ENCODE results near the gene CALHM5.

The CALHM5 gene

DNA sequence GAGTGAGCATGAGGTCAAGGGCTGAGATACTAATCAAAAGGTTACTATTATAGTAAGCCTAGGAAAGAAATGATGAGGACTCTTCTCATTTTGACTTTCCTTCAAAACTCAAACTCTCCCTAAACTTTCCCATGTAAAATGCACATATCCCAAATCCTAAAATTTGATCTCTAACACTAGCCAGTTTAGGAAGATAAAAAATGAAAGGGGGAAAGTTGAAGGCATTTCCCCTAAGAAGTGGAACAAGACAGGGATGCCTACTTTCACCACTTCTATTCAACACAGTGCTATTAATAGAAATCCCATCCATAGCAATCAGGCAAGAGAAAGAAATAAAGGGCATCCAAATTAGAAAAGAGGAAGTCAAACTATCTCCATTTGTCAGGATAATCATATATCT lies 2.9 kb upstream of the CALHM5 start:
- DNase-seq: no peak

DNA sequence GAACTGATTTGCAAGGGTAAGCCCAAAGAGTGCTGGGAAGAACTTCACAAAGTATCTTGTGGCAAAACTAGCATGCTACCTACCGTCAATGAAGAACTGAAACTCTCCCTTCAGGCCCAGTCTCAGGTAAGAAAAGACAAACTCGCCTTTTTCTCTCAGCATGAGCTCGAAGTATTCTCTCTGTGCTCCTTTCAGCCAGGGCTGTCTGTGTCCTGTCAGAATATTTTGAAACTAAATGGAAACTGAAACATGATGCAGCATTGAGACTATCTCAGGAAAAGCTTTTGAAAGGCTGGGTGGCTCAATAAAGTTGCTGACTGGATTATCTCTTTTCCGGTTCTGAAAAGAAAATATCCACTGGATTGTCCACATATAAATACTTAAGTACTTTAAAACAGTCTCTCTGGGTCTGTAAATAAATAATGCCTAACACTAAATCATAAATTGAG lies 696 bp downstream of the CALHM5 start:
- peak in 1 of 56 donors; percentile 3 for DNase-seq

DNA sequence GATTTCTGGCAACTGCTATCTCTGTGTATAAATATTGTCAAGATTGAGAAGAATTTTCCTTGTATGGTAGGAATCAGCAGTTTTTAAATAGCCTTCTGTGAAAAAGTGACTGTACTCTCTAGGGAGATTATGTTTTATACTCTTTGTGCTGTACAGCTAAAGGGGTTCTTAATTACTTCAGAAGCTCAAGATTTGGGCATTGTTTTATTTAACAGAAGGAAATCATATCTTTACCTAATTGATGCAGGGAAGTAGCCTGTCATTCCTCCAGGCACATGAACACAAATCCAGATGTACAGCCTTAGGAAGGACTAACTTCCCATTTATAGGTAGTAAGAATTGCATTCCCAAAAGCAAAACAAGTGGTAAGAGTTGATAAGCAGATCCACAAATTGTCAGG lies 1.3 kb downstream of the CALHM5 start:
- no peak for DNase-seq

DNA sequence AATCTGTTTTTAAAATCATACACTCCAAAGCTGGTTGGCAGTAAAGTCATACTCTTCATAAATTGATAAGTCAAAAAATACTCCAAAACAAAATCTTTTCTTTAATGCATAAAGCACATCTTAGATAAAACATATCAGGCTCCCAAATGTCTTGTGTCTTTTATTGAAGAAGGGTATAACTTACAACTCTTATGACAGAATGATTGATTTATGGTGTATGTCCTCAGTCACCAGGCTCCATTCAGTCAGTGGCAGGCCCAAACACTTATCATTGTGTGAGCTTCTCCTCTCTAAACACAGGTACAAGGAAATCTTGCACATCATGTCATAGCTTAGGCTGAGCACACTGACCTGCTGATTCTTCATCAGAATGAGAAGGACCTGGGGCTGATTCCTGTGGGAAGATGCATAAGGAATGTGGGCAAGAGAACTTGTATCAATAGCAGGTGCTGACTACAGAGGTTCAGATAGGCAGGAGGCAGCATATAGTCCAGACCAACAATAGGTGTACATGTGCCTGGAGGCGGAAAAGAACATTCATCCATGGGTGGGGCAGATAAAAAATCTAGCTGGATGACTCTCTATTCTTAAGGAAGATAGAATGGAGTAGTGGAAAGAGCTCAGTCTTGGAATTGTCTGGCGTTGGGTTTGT lies 1.9 kb downstream of the CALHM5 start:
- no peak for DNase-seq

- DNase-seq: no peak
Measured at GRCh38 chr6:116514111-116514510, 2.7 kb downstream of the CALHM5 start.

GRCh38 chr6:116515141-116515540 lies 3.7 kb downstream of the CALHM5 start:
- DNase-seq: no peak

GRCh38 chr6:116518621-116519368 lies 7.4 kb downstream of the CALHM5 start:
- DNase-seq: peak in 1 of 56 donors; percentile 51

- DNase-seq: no peak
Measured at GRCh38 chr6:116522896-116523295, 11.5 kb downstream of the CALHM5 start.

DNA sequence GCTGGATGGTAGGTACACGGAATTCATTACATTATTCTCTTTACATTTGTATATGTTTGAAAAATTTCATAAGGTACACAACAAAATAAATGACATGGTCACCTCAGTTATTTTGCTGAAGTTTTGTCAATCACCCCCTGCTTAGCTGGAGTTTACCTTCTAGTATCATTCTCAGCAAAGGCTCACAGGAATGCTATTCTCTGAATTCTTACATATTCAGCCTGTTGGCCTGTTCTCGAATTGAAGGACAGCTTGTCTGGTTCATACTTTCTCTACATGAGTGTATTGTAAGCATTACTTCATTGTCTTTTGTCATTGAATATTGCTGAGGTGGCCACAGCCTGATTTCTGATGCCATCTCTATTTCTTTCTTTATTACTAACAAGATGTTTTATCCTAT lies 12.8 kb downstream of the CALHM5 start:
- DNase-seq: no peak

GRCh38 chr6:116528133-116528532 lies 16.7 kb downstream of the CALHM5 start:
- DNase-seq: no peak

GRCh38 chr6:116528780-116529179 lies 17.3 kb downstream of the CALHM5 start:
- DNase-seq: no peak

DNA sequence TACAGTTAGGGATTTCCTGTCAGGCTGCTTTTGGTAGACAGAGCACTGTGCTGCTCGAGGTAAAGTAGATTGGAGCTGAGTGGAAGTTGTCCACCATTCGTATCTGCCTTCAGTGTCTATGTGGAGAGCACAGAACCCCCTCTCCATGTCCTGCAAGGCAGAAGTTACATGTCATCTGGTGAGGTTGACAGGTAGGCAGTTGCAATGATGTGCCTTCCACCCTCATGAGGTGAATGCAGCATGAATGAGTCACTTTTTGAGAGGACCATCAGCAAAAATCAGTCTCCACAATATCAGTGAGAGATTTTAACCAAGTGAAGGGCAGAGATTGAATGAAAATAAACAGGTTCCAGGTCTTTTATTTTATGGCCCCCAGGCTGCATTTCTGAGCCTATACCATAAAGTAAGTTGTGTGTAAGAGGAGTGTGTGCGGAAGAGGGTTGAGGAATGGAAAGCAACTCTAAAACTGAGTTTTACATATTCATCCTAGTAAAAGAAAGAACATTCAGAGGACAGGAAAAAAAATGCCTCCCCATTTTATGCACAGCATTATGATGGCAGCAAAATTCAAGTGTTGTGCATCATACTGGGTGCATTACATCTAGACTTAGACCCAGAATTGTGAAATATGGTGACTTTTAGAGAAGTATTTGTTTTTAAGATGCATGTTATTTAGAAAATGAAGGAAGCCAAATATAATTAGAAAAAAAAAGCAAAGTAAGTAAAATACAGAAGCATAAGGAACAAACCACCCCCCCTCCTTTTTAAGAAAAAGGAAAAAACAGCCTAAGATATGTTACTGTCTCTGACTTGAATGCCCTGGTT lies 18.2 kb downstream of the CALHM5 start:
- DNase-seq: no peak

GRCh38 chr6:116530436-116530835 lies 19.0 kb downstream of the CALHM5 start:
- no peak for DNase-seq

- DNase-seq: peak in 20 of 56 donors; percentile 2 to 59 (median 16)
Measured at GRCh38 chr6:116531675-116532570, 20.5 kb downstream of the CALHM5 start.

GRCh38 chr6:116533233-116533957 lies 22.0 kb downstream of the CALHM5 start:
- no peak for DNase-seq

GRCh38 chr6:116535109-116535508 lies 23.7 kb downstream of the CALHM5 start:
- DNase-seq: no peak

- peak in 3 of 56 donors; percentile 2 to 5 (median 5) for DNase-seq
Measured at GRCh38 chr6:116536216-116536621, 24.8 kb downstream of the CALHM5 start.

- no peak for DNase-seq
Measured at GRCh38 chr6:116542426-116542825, 31.0 kb downstream of the CALHM5 start.

DNA sequence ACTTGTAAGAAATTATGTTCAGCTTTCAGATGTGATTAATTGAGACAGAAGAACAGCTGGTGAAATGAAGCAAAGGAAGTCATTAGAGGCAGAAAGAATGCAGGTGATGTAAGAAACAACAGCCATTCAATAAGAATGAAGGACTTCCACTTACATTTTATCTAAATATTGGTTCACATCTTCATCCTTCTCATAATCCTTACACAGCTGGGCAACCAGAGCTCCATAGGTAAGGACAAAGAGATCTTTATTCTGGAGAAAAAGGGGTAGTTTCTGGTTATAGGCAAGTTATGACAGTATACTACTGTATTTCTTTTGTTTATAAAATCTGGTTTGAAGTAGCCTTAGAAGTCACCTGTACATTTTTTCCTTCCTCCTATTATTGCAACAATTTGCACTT lies 31.7 kb downstream of the CALHM5 start:
- no peak for DNase-seq

DNA sequence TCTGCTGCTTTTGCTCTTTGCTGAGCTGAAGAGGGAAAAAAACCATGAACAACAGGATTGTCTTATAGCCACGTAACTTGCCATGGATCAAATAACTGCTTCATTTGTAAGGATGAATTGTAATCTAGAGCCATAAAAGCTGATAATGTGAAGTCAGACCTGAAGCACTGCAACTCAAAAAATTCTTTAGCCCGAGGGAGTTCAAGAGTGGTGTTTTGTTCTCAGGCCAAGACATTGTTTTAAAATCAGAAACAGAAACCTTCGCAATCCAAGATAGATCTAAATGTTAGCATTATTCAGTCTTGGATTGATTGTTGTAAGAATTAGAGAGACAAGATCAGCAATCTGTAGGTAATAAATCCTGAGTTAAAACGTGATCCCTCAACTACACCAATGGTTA lies 34.2 kb downstream of the CALHM5 start, which contains the start of gene TRAPPC3L:
Gene TRAPPC3L, minus strand, starts transcription at position 34 of the 400 bp plus-strand sequence. CDS start 170 bp downstream, outside the sequence.
- no peak for DNase-seq
